ENCODE results near the gene INHBB.
"Not testable (repeated sequence)": the region's sequence is repeated elsewhere in the genome, so short reads cannot be mapped to it uniquely, and the experiment has no call there.

The INHBB gene

GRCh38 chr2:120346026-120346666 lies at the start of gene INHBB:
Gene INHBB (plus strand): TSS chr2:120346136. CDS start chr2:120346189, 53 bp downstream.
- DNase-seq = peak; percentile 34

DNA sequence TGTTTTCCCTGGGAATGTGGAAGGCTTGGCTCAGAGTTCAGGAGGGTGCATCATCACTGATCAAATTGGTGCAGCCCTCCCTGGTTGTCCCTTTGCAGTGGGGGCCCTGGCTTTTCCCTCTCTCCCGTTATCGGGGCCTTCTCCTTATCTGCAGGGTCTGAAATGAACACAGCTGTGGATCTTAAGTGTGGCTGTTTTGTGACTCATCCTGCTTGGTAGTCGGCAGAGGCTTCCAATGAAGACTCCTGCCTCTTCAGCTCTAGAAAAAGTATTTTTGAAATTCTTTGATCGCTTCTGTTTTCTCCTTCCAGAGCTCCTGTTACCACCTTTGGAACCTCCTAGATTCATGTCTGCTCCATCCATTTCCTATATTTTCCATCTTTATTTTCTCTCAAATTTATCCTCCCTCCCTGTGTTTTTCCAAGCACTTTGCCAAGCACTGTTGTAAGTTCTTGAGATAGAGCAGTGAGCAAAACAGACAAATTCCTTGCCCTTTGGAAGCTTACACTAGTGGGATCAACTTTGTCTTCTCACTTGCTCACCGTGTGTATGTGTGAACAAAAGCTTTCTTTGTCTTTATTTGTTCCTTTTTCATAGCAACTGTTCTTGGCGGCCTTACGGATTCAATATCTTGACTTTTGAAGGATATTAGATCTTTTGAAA lies 47.6 kb upstream of the INHBB start:
- no peak for DNase-seq

DNA sequence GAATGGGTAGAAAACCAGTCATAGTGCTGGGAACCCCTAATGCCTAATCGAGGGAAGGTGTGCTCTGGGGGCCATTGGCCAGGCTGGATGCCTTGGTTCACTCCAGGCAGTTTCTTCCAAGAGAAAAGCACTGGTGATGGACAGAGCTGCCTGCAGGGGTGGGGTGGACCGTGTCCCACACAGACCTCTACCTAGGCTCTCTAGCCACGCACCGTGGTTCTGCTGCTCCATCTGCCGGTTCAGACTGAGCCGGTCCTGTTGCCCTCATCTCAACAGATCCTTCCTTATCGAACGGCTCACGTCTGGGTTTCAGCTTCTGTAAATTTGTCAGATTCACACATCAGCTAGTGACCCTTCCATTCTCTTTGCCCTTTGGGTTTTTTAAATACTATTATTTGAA lies 46.9 kb upstream of the INHBB start:
- DNase-seq = no peak

- no peak for DNase-seq
Observed at GRCh38 chr2:120299561-120299960, 46.4 kb upstream of the INHBB start.

- DNase-seq = no peak
Observed at GRCh38 chr2:120300385-120300784, 45.6 kb upstream of the INHBB start.

- DNase-seq = no peak
Observed at GRCh38 chr2:120301284-120301683, 44.7 kb upstream of the INHBB start.

GRCh38 chr2:120302301-120302700 lies 43.6 kb upstream of the INHBB start:
- DNase-seq = no peak

- DNase-seq = no peak
Observed at GRCh38 chr2:120303177-120303576, 42.8 kb upstream of the INHBB start.

DNA sequence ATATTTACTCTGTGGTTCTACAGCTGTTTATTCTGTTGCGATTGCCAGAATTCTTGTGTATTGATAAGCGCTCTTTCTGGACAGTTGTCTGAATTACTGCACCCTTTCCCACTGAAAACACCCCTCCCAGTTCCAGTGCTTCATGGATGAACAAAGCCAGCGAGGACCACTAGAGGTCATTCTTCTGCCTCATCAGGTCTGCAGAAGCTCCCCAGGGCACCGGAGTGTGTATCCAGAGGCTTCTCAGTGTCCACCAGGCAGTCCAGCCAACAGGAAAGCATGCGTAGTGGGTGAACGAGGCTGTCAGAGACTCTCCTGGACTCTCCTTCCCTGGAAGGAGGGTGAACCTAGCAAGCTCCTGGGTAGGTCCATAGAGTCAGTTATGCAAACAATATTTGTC lies 40.6 kb upstream of the INHBB start:
- DNase-seq = peak; percentile 39

- DNase-seq = no peak
Observed at GRCh38 chr2:120305937-120306490, 39.9 kb upstream of the INHBB start.

DNA sequence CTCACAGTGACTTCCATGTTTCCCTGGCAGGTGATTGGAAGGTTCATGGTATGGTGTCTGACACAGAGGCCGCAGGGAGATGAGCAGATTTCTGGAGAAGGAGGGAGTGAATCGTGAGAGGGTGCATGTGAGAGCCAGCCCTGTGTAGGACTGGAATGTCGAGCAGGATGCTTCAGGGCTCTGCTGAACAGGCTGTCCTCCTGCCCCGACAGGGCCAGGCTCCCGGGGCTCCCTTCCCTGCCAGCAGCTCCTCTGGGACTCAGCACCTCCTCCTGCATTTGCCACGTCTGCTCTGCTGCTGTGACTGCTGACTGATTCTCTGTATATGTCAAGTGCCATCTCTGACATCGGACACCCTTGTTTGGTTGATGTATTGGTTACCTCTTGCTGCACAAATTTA lies 38.5 kb upstream of the INHBB start:
- no peak for DNase-seq

DNA sequence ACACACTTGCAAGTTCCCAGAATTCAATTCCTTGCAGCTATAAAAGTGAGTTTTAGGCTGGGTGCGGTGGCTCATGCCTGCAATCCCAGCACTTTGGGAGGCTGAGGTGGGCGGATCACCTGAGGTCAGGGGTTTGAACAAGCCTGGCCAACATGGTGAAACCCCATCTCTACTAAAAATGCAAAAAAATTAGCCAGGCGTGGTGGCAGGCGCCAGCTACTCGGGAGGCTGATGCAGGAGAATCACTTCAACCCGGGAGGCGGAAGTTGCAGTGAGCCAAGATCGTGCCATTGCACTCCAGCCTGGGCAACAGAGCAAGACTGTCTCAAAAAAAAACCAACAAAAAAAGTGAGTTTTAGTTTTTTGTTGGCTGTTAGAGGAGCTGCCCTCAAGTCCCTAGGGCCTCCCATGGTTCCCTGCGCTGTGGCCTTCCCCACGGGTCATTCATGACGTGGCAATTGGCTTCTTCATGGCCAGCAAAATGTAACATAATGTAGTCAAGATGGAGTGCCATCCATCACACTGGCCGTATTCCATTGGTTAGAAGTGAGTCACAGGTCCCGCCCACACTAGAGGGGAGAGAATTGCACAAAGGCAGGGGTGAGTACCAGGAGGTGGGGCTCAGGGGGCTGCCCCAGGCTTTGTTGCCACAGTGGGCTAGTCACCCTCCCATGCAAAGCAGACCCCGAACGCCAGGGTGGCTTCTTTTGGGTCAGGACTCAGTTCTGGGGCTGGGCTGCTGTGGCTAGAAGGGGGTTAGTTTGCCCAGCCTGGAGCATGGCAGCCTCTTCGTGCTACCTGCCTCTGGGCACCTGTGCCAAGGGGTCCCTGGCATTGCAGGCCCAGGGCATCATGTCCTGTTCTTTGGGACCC lies 37.7 kb upstream of the INHBB start:
- DNase-seq = no peak

DNA sequence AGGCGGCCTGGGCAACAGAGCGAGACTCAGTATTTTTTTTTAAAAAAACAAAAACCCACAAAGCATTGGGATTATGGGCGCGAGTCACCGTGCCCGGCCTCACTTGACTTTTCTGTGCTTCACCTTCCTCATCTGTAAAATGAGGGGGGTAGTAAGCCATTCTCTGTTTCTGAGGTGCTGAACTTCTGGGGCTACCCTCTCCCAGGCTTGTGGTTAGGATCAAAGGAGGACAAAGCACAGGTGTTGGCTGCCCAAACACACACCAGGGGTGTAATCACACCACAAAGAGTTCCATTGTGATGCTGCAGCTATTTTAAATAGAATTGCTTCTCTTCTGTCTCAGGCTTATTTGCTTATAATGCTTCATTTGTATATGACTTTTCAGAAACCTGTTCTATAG lies 35.8 kb upstream of the INHBB start:
- no peak for DNase-seq

DNA sequence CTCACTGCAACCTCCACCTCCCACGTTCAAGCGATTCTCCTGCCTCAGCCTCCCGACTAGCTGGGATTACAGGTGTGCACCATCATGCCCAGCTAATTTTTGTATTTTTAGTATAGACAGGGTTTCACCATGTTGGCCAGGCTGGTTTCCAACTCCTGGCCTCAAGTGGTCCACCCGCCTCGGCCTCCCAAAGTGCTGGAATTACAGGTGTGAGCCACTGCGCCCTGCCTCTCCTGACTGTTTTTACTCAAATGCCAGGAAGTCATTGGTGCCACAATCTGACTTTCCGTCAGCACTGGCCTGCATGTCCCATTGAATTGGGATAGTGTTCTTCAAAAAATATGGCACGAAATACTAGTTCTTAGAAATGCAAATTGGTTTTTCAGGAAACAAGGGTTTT lies 35.1 kb upstream of the INHBB start:
- DNase-seq = not testable (repeated sequence)

GRCh38 chr2:120312076-120312475 lies 33.9 kb upstream of the INHBB start:
- no peak for DNase-seq

GRCh38 chr2:120312860-120313694 lies 32.9 kb upstream of the INHBB start:
- DNase-seq = peak; percentile 84

- DNase-seq = no peak
Observed at GRCh38 chr2:120313695-120314615, 32.0 kb upstream of the INHBB start.

- DNase-seq = peak; percentile 65
Observed at GRCh38 chr2:120314690-120315366, 31.1 kb upstream of the INHBB start.

- DNase-seq = no peak
Observed at GRCh38 chr2:120315367-120316033, 30.4 kb upstream of the INHBB start.

DNA sequence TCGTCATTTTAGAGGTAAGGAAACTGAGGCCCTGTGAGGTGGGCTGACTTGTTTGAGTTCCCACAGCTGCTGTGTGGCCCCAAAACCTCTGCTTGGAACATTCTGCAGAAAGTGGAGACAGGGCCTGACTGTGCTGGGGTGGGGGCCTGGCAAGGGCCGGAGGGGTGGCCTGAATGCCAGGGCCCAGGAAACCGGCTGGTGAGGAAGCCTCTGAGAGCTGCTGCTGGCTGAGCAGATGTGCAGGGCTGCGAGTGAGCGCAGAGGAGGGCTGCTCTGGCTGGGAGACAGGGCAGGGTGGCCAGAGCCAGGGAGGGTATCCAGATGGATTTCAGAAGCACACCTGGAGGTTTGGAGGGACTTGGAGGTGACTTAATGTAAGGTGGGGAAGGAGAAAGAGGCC lies 29.9 kb upstream of the INHBB start:
- no peak for DNase-seq
